22Rv1 (cell line): ENCODE measurements around the gene HES4.

Experiments used
- CTCF ChIP-seq: fragments of 450-650 bp; IDR thresholded peaks from 2 replicates; pipeline ENCODE4 v1.5.1; 2017; ENCODE audit warnings: mild to moderate bottlenecking
- ZFX ChIP-seq: fragments of 450-650 bp; IDR thresholded peaks from 2 replicates; pipeline ENCODE4 v1.6.1; 2017; ENCODE audit warnings: antibody characterized with exemption, borderline replicate concordance

- TF ChIP-seq CTCF (no peak), ZFX (no peak)
Measured at GRCh38 chr1:1047407-1047806, 47.5 kb upstream of the HES4 start.
